KMS-11 (cell line): Measurements from ENCODE around the gene RTN4R.

Experiments used
- H2AFZ ChIP-seq: fragments of 200-600 bp; sonication (generic); 2 replicates; pipeline ENCODE4 v1.6.1; 2016; ENCODE audit warnings: antibody characterized with exemption, mixed run types, low read depth
- H3K27ac ChIP-seq: fragments of 200-600 bp; sonication (generic); 2 replicates; pipeline ENCODE4 v1.6.1; 2016; ENCODE audit warnings: mild to moderate bottlenecking, mixed run types
- H3K27me3 ChIP-seq: fragments of 200-600 bp; sonication (generic); 2 replicates; pipeline ENCODE4 v1.6.1; 2017; ENCODE audit warnings: mild to moderate bottlenecking, low read depth, mixed run types, moderate library complexity; ENCODE audit not compliant: insufficient read depth
- H3K36me3 ChIP-seq: fragments of 200-600 bp; sonication (generic); 2 replicates; pipeline ENCODE4 v1.6.1; 2017; ENCODE audit warnings: mild to moderate bottlenecking, mixed run types; ENCODE audit not compliant: insufficient read depth
- H3K4me1 ChIP-seq: fragments of 200-600 bp; sonication (generic); 2 replicates; pipeline ENCODE4 v1.6.1; 2016; ENCODE audit warnings: mild to moderate bottlenecking, low read depth, mixed run types; ENCODE audit not compliant: poor library complexity, severe bottlenecking
- H3K4me2 ChIP-seq: fragments of 200-600 bp; sonication (generic); 2 replicates; pipeline ENCODE4 v1.7.0; 2016; ENCODE audit warnings: mild to moderate bottlenecking, mixed run types
- H3K4me3 ChIP-seq: fragments of 200-600 bp; sonication (generic); IDR thresholded peaks from 2 replicates; pipeline ENCODE4 v1.6.1; 2017; ENCODE audit warnings: low read depth, low read length, mixed read lengths; ENCODE audit not compliant: insufficient read depth
- H3K79me2 ChIP-seq: fragments of 200-600 bp; sonication (generic); 2 replicates; pipeline ENCODE4 v1.6.1; 2016; ENCODE audit warnings: low read depth, mixed run types; ENCODE audit not compliant: insufficient read depth
- H3K9ac ChIP-seq: fragments of 200-600 bp; sonication (generic); 2 replicates; pipeline ENCODE4 v1.6.1; 2016; ENCODE audit warnings: mild to moderate bottlenecking, mixed run types
- H4K20me1 ChIP-seq: fragments of 200-600 bp; sonication (generic); 2 replicates; pipeline ENCODE4 v1.6.1; 2016; ENCODE audit warnings: mild to moderate bottlenecking, mixed run types; ENCODE audit not compliant: insufficient read depth
- TF ChIP-seq, protein P1 (sequence below): fragments of 200-600 bp; sonication (generic); conservative IDR thresholded peaks from 2 replicates; pipeline ENCODE4 v1.6.1; 2017; ENCODE audit warnings: low read depth, mild to moderate bottlenecking, antibody characterized with exemption, low read length, moderate library complexity, mixed read lengths

Gene RTN4R

DNA sequence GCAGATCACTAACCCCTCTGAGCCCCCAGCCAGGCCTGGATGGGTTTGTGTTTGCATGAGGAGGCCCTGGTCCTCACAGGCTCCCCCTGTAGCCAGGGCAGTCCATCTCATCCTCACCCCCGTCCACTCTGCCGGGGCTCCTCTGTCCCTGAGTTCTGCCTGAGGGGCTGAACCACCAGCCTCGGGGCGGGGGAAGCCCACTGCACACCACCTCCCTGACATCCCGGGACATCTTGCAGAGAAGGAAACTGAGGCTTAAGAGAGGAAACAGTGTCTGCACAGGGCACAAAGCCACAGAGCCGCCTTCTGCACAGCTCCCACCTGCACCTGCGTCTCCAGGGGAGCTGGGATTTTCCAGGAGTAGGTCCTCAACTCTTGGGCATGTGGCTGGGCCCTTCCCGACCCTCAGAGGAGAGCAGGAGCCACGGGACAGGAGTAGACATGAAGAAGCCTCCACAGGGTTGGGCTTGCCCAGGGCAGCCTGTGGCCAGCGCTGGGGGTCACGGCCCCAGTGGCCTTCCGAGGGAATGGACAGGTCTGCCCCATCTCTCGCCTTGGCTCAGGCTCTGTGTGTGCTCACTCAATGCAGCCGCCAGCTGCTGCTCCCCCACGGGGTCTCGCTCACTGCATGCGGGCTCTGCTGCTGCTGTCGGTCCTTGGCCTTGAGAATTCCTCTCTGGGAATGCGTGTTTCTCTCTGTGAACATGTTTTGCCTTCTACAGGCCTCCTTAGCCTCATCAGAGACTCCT is 71.8 kb downstream of the RTN4R start:
- Histone ChIP-seq H3K4me2 (no peak overlapping the region), H3K27ac (no peak overlapping the region), H4K20me1 (no peaks in the 10 kb centered on the region), H3K79me2 (no peaks in the 10 kb centered on the region), H3K27me3 (peaks cover 82% of the 10 kb centered on the region), H2AFZ (no peak overlapping the region), H3K4me1 (no peaks in the 10 kb centered on the region), H3K9ac (no peak overlapping the region), H3K36me3 (no peaks in the 10 kb centered on the region), H3K4me3 (no peak overlapping the region)
- TF ChIP-seq, protein P1, sequence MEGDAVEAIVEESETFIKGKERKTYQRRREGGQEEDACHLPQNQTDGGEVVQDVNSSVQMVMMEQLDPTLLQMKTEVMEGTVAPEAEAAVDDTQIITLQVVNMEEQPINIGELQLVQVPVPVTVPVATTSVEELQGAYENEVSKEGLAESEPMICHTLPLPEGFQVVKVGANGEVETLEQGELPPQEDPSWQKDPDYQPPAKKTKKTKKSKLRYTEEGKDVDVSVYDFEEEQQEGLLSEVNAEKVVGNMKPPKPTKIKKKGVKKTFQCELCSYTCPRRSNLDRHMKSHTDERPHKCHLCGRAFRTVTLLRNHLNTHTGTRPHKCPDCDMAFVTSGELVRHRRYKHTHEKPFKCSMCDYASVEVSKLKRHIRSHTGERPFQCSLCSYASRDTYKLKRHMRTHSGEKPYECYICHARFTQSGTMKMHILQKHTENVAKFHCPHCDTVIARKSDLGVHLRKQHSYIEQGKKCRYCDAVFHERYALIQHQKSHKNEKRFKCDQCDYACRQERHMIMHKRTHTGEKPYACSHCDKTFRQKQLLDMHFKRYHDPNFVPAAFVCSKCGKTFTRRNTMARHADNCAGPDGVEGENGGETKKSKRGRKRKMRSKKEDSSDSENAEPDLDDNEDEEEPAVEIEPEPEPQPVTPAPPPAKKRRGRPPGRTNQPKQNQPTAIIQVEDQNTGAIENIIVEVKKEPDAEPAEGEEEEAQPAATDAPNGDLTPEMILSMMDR = no peak

DNA sequence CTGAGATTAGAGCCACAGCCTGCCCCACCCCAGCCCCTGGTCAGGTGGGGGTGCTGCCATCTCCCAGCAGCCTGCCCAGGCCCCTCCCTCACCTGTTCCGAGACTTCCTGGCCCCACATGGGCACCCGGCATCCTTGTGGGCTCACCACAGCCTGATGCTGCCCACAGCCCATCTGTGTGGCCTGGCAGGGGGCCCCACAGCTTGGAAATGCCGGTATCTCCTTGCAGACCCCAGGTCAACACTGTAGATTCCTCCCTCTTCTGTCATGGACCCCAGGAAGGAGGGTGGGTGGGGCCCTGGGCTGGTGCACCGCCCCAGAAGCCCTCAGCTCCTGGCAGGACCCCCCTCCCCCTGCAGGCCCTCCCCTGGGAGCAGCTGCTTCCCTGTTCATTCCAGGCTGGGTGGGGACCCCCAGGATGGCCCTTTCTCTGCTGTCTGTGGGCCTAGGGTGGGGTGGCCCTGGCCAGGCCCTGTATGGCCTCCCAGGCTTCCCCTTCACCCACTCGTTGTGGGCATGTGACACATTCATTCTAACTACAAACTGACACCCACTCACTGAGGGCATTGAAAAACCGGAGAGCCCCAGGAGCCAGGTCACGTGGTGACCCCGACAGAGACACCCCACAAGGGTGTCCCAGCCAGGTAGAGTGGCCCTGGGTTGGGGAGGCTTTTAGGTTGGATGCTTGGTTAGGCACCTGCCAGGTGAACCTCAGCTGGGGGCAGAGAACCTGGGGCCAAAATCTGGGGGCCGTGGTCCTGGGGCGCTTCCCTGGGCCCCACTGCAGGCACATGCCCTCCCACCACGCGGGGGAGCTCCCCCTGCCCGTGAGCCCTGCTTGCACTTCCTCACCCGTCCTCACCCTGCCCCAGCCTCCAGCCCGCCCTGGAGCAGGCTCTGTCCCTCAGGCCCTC is 73.2 kb downstream of the RTN4R start:
- no peak overlapping the region for H3K4me3 ChIP-seq
- no peaks in the 10 kb centered on the region for H3K4me1 ChIP-seq
- H3K27me3 ChIP-seq = peaks cover 80% of the 10 kb centered on the region
- H4K20me1 ChIP-seq = no peaks in the 10 kb centered on the region
- H3K79me2 ChIP-seq = no peaks in the 10 kb centered on the region
- no peak overlapping the region for H2AFZ ChIP-seq
- H3K4me2 ChIP-seq = no peak overlapping the region
- TF ChIP-seq, protein P1 = no peak
- H3K9ac ChIP-seq = no peak overlapping the region
- H3K36me3 ChIP-seq = no peaks in the 10 kb centered on the region
- no peak overlapping the region for H3K27ac ChIP-seq

DNA sequence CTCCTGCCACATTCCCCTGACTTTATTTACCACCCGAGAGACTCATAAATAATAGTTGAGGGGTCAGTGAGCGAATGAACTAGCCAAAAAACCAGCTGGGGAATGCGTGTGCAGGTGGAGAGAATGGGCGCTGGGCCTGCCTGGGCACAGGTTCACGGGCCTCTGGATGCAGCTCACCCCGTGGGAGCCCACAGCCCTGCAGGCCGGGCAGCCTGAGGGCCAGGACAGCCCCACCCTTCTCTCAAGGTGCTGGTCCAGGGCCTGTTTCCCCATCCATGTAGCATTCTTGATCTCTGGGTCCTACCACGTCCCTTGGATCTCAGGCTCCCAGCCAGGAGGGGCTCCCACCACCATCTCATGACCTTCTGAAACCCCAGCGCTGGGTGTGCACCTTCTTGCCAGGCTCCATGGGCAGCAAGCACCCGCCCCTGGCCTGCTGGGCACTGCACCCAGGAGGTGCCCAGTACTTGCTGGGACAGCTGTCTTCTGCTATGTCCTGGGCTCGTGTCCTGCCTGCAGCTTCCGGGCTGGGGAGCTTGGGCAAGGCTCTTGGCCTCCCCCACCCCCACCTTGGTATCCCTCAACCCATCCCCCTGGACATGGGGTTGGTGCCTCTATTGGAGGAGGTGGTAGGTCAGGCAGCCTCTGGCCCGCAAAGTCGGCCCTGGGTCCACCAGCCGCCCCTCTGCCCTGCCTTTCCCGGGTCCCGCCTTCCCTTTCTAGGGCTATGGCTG is 74.2 kb downstream of the RTN4R start:
- no peak overlapping the region for H3K4me2 ChIP-seq
- peaks cover 76% of the 10 kb centered on the region for H3K27me3 ChIP-seq
- H3K27ac ChIP-seq = no peak overlapping the region

More for the DNA sequence above, 74.2 kb downstream of the RTN4R start:
- no peaks in the 10 kb centered on the region for H3K4me1 ChIP-seq
- no peak overlapping the region for H3K4me3 ChIP-seq
- TF ChIP-seq, protein P1 = no peak
- no peaks in the 10 kb centered on the region for H3K36me3 ChIP-seq
- H3K79me2 ChIP-seq = no peaks in the 10 kb centered on the region
- no peak overlapping the region for H2AFZ ChIP-seq
- no peak overlapping the region for H3K9ac ChIP-seq
- no peaks in the 10 kb centered on the region for H4K20me1 ChIP-seq
